Testis (tissue), 3 donors: ENCODE measurements around the gene NOXRED1. TPM values are rescaled to one million over a fixed set of nuclear protein-coding genes. Genes with fewer than 3 reads are reported as not detected.

Source experiments
- DNase-seq: peaks from one replicate; pipeline ENCODE4 v3.0.0-alpha.2; 2019
- H3K27ac ChIP-seq, 2 donors: fragments of 200-600 bp; sonication (generic); one replicate each; pipeline ENCODE4 v1.5.1; 2019
- H3K27me3 ChIP-seq: fragments of 200-600 bp; sonication (generic); one replicate; pipeline ENCODE4 v1.5.1; 2019
- H3K36me3 ChIP-seq: fragments of 200-600 bp; sonication (generic); one replicate; pipeline ENCODE4 v1.5.1; 2017; ENCODE audit warnings: low read depth; ENCODE audit errors: missing control alignments
- H3K4me1 ChIP-seq: fragments of 200-600 bp; sonication (generic); one replicate; pipeline ENCODE4 v1.5.1; 2019
- H3K4me3 ChIP-seq, 2 donors: fragments of 200-600 bp; sonication (generic); one replicate each; pipeline ENCODE4 v1.5.1; 2017 to 2019
- H3K9me3 ChIP-seq: fragments of 200-600 bp; sonication (generic); one replicate; pipeline ENCODE4 v1.5.1; 2017
- POLR2A ChIP-seq: fragments of 450-650 bp; IDR thresholded peaks from one replicate; pipeline ENCODE4 v1.6.1; 2017; ENCODE audit warnings: antibody characterized with exemption, mild to moderate bottlenecking, moderate library complexity
- WGBS, 2 donors: methylation state at CpG; one replicate each; pipeline ENCODE4 v1.1.5; 2018; 5-methylcytosine and 5-hydroxymethylcytosine counted together
- intact Hi-C: fragments of 100-400 bp; cut with DNase I; formaldehyde crosslinking; loops from one replicate; pipeline ENCODE4 v1.15.1; 2023; ENCODE audit warnings: low total_unique reads
- polyA plus RNA-seq: library from polyadenylated mRNA; stranded (reverse); fragments of 350-450 nt; fragmentation: Illumina TruSeq; extraction: RNeasy Lipid Tissue Mini Kit (QIAGEN cat#74804); gene quantifications from one replicate; pipeline ENCODE4 v1.2.3, GENCODE V29; 2014; ENCODE audit warnings: low read depth, low replicate concordance; ENCODE audit not compliant: insufficient read depth
- total RNA-seq, 2 donors: library from RNA; depleted of rRNA; stranded (reverse); fragments of >200 nt; gene quantifications; one replicate each; pipeline ENCODE4 v1.2.3, GENCODE V29; 2016
- TF ChIP-seq, protein P1 (sequence below), 3 experiments: fragments of 450-650 bp in 2 of 3; fragments of 200-600 bp in 1 of 3; sonication (generic) in 1 of 3; IDR thresholded peaks; one replicate each; pipeline ENCODE4 v1.5.1; 2016 to 2019; ENCODE audit warnings: antibody characterized with exemption in 3 of 3, mild to moderate bottlenecking in 2 of 3, moderate library complexity in 1 of 3

The NOXRED1 gene
- total and polyA plus RNA-seq, 3 donors from 2014 or later = 5.2 to 18.0 (median 11.3) TPM

DNA sequence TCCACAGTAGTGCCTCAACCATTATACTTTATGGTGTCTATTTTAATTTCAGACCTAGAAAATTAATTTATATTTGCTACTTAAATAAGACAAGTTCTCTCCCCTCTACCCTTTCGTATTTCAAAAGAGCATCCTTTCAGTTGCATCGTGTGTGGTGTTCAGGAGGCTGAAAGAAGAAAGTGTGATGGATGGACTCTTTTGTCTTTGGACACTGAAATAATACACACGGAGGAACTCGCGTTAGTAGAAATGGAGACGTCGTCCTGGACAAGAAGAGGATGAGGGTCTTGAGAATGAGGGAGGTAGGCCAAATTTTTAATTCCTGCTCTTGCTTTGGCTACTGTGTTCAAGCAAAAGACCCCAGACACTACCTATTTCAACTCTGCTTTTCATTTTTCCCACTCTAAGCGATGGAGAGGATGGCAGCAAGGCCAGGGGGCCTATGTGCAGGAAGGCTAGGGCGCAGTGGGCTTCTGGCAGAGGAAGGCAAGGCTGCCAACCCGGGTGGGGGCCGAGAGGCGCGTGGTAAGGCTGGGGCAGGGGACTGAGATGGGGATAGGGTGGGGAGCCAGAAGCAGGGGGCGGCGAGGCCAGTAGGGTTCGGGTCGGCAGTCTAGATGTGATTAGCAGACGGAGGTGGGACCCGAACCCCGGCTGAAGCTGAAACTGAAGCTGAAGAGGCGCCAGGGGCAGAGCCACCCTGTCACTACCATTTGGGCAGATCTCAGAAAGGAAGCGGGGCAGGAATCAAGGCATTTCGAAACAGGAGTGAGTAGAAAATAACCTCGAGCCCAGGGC is 47.2 kb downstream of the NOXRED1 start:
- peak overlapping the region; percentile 82 to 89 for H3K27ac ChIP-seq
- intact Hi-C loops = no loop called here
- 5 to 6% methylated on average over 23 to 24 of the region's 24 CpGs for WGBS, 2 donors
- no peak for TF ChIP-seq POLR2A
- TF ChIP-seq, protein P1, sequence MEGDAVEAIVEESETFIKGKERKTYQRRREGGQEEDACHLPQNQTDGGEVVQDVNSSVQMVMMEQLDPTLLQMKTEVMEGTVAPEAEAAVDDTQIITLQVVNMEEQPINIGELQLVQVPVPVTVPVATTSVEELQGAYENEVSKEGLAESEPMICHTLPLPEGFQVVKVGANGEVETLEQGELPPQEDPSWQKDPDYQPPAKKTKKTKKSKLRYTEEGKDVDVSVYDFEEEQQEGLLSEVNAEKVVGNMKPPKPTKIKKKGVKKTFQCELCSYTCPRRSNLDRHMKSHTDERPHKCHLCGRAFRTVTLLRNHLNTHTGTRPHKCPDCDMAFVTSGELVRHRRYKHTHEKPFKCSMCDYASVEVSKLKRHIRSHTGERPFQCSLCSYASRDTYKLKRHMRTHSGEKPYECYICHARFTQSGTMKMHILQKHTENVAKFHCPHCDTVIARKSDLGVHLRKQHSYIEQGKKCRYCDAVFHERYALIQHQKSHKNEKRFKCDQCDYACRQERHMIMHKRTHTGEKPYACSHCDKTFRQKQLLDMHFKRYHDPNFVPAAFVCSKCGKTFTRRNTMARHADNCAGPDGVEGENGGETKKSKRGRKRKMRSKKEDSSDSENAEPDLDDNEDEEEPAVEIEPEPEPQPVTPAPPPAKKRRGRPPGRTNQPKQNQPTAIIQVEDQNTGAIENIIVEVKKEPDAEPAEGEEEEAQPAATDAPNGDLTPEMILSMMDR (IDR thresholded peaks at IDR 0.05) = no peak
- no peaks in the 10 kb centered on the region for H3K27me3 ChIP-seq
- DNase-seq = peak; percentile 25
- H3K36me3 ChIP-seq = no peaks in the 10 kb centered on the region
- peak overlapping the region; percentile 73 to 78 for H3K4me3 ChIP-seq
- H3K9me3 ChIP-seq = no peaks in the 10 kb centered on the region
- peaks cover 16% of the 10 kb centered on the region for H3K4me1 ChIP-seq

DNA sequence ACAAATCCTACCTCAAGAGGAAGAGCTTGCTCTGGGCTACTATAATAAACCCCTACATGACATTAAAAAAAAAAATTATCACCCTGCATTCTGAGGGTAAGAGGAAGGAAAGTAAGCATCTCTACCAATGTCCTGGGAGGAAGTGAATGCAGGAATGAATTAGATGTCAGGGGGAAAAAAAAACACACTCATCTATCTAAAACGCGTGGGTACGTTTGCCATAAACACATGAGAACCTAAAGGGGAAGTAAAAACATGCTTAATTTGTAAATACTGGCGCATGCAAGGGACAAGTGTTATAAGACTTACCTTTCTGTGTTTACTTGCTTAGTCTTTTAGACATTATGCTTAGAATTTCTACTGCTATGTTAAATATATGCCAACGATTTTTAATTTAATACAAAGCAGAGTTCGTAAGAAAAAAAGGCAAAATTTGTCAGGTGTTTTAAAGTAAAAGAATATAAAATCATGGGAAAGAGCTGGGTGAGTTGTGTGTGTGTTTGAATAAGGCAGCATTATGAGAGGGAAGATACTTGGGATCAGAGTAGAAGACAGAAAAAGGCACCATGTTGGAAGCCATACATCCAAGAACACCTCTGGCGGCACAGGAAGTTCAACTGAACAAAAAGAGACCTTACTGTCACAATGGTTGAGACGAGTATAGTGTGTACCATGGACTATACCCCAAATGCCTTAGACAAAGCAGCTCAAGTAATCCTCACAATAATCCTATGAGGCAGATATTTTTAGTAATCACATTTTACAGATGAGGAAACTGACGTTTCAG is 48.0 kb downstream of the NOXRED1 start:
- Histone ChIP-seq H3K4me3 (peak overlapping the region in 1 of 2 donors; percentile 78), H3K27ac (peak overlapping the region in 1 of 2 donors; percentile 89), H3K9me3 (no peaks in the 10 kb centered on the region), H3K36me3 (no peaks in the 10 kb centered on the region), H3K27me3 (no peaks in the 10 kb centered on the region), H3K4me1 (peaks cover 16% of the 10 kb centered on the region)
- WGBS, 2 donors = 54 to 63% methylated on average over 9 of the region's 9 CpGs
- intact Hi-C loops = no loop called here
- no peak for DNase-seq
- TF ChIP-seq, protein P1 (IDR thresholded peaks at IDR 0.05) = no peak
- no peak for TF ChIP-seq POLR2A

DNA sequence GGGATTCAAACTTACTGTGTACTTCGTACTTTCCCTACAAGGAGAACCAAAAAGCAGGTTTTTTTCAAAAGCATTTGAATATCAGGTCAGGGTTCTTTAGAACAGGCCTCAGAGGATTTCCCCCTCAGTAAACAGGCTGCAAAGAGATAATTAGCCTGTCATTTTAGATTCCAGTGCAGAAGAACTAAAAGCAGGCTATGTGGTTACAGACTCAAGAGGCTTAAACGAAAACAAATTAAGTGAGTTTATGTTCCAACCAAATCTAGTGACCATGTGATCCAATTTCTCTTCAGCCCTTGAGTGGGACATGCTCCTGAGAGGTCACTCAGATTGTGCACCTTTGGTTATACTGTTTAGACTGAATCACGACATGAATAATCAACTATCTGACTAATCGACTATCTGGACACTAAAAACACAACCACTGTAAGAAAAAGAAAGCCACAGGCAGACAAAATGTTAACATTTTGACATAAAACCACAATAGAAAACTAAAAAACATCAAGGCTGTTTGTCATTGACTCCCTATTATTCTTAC is 51.0 kb downstream of the NOXRED1 start:
- Histone ChIP-seq H3K4me1 (peaks cover 11% of the 10 kb centered on the region), H3K27me3 (no peaks in the 10 kb centered on the region), H3K27ac (no peak overlapping the region), H3K9me3 (no peaks in the 10 kb centered on the region), H3K4me3 (no peak overlapping the region), H3K36me3 (no peaks in the 10 kb centered on the region)
- no peak for DNase-seq
- 49 to 63% methylated on average over 4 of the region's 4 CpGs for WGBS, 2 donors
- TF ChIP-seq, protein P1 (IDR thresholded peaks at IDR 0.05) = no peak
- TF ChIP-seq POLR2A = no peak
- intact Hi-C loops = no loop called here

DNA sequence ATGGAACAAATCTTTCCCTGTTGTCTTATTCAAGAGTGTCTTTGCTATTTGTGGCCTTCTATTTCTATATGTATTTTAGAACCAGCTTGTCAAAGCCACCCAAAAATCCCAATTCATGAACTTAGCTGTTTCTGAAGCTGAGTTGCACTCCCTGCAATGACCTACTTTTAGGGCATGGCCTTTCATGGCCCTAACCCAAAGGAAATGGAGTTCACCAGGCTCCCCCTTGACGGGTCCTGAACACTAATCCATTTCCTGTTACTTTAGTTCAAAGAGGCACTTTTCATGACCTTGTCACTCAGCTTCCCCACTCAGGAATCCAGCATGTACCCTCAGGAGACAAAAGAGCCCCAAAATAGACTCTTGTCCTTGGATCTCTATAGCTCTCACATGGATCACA is 54.0 kb downstream of the NOXRED1 start:
- no peak overlapping the region for H3K4me3 ChIP-seq
- TF ChIP-seq POLR2A = no peak
- TF ChIP-seq, protein P1 (IDR thresholded peaks at IDR 0.05) = no peak
- intact Hi-C loops = no loop called here
- H3K9me3 ChIP-seq = no peaks in the 10 kb centered on the region
- no peaks in the 10 kb centered on the region for H3K36me3 ChIP-seq
- no peak overlapping the region for H3K27ac ChIP-seq
- no peaks in the 10 kb centered on the region for H3K27me3 ChIP-seq
- WGBS, 2 donors = 57 to 71% methylated on average over 1 of the region's 1 CpG
- peaks cover 6% of the 10 kb centered on the region for H3K4me1 ChIP-seq
- no peak for DNase-seq
